HG03457 (cell line): ENCODE results near the gene GMEB2.
"Not testable (repeated sequence)": the region's sequence is repeated elsewhere in the genome, so short reads cannot be mapped to it uniquely, and the experiment has no call there.

Experiments
- ATAC-seq: cut with Tn5 transposase; IDR thresholded peaks from one replicate; pipeline ENCODE4 v1.9.1; 2021; ENCODE audit warnings: moderate number of reproducible peaks; ENCODE audit not compliant: unreplicated experiment

The GMEB2 gene

DNA sequence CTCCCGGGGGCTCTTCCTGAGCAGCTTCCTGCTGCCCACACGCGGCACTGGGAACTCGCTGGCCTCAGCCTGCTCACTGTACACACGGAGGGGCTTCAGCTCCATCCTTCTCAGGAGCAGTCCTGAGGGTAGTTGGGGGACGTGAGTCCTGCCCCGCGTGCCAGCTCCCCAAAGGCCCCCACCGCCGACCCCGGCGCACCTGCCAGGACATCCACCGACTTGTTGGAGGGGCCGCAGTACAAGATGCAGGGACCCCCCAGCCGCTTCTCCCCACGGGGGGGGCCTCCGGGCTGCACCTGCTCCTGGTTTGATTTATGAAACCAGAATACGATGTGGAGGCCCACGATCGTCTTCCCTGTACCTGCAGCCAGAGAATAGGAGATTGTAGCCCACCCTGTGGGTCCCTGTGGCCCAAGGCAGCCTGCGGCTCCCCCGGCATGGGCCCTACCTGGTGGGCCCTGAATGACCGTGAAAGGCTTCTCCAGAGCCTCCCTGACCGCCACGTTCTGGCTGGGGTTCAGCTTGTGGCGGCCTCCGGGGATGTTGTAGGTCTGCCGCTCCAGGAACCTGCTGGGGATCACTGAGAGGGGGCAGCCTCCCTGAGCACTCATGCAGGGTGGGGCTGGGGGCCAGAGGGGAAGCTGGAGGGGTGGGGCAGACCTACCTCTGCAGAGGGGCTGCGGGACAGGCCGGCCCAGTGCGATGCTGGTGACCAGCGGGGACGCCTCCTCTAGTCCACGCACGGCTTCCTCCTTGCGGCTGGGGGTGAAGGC lies 65.1 kb downstream of the GMEB2 start:
- no peak for ATAC-seq

DNA sequence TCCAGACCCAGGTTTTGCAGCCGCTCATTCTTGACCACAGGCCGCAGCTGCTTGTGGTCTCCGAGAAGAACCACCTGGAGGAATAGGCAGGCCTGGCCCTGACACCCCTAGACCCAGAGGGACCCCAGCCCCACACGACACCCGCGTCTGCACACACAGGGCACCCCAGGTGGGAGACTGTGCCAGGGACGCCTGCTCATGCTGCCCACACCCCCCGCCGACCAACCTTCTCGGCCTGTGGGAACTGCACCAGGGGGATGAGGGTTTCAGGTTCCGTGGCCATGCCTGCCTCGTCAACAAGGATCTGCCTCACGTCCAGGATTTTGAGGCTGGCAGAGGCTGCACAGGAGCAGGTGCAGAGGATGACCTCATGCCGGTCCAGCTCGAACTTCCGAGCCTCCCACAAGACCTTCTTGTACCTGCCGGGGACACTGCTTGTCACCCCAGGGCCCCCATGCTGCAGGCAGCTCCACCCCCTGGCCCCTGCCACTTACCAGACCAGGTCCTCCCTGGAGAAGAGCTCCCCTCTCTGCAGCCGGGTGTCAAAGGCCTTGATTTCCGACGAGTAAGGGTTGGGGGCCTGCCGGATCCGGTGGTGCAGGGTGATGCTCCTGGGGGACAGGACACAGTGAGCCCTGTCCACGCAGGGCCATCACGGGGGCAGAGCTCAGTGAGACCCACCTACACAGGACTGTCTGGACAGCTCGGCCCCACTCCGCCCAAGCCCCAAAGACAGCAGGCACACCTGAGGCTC lies 65.9 kb downstream of the GMEB2 start:
- ATAC-seq, result no peak

DNA sequence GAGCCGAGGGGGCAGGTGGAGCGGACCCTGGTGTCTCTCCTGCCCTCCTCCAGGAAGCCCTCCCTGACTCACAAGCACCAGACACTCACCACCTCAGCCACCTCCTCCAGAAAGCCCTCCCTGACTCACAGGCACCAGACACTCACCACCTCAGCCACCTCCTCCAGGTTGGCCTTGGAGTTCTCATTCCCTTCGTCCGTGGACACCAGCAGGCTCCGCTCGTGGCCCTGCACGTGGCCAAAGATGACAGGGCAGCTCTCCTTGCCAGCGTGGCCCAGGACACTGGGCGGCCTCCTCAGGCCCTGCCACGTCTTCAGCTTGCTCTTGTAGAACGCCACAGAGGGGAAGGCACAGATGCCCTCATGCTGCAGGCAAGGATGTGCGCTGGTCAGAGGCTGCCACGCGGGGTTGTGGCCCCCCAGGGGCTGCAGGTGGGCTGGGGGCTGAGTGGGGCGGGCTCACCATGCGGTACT lies 66.5 kb downstream of the GMEB2 start:
- no peak for ATAC-seq

DNA sequence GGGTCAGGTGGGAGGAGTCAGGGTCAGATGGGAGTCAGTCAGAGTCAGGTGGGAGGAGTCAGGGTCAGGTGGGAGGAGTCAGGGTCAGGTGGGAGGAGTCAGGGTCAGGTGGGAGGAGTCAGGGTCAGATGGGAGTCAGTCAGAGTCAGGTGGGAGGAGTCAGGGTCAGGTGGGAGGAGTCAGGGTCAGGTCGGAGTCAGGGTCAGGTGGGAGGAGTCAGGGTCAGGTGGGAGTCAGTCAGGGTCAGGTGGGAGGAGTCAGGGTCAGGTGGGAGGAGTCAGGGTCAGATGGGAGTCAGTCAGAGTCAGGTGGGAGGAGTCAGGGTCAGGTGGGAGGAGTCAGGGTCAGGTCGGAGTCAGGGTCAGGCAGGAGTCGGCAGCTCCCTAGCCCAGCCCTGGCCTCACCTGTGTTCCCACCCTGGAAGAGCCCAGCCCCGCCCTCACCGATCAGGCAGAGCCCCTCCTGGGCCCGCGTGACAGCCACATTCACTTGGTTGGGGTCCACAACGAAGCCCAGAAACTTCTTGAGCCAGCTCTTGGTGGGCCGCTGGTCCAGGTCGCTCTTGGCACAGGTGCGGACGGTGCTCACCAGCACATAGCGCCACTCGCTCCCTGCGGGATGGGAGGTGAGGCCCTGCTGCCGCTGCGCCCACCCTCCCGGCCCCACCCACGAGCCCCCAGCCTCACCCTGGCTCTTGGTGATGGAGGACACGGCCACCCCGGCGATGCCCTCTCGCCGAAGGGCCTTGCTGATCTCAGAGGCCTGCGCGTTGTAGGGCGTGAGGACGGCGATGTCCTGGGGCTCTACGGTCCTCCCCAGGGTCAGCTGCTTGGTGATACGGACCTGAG lies 67.2 kb downstream of the GMEB2 start:
- not testable (repeated sequence) for ATAC-seq

DNA sequence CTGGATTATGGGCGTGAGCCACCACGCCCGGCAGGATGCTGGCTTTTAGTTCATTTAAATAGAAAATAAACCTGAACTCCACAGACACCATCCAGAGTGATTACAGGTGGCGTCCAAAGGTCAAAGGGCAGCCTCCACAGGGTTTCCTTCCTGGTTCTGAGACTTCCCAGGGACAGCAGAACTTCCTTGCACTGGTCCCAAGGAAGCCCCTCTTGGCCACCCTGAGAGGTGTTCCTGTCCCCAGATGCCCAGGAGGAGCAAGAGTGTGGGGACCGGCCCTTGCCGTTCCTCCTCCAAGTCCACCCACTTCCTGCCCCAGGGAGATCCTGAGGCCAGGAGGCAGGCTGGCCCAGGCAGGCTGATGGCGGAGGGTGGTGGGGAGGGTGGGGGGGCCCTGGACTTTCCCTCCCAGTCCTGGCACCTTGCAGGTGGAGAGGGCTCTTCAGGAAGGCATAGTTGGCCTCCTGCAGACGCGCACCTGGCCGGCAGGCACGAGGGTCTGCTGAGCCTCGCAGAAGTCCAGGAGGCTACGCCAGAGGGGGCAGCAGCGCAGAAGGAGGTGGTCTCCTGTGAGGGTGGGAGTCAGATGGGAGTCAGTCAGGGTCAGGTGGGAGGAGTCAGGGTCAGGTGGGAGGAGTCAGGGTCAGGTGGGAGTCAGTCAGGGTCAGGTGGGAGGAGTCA lies 68.0 kb downstream of the GMEB2 start:
- no peak for ATAC-seq

DNA sequence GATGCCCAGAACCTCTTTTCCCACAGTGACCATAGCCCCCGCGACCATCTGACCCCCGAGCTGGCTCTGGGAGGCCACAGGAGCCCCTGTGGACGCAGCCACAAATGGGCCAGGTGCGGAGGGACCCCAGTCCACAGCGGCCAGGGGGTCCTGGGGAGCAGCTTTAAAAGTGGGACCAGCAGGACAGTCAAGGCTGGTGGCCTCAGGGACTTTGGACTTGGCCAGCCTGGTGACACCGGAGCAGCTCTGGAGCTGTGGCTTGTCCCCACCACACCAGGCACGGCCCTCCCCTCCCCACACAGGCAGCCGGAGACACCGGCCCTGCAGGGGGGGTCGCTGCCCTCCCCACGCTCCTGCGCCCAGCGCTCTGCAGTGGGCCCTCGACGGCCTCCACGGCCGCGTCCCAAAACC lies 69.4 kb downstream of the GMEB2 start:
- ATAC-seq, result no peak

DNA sequence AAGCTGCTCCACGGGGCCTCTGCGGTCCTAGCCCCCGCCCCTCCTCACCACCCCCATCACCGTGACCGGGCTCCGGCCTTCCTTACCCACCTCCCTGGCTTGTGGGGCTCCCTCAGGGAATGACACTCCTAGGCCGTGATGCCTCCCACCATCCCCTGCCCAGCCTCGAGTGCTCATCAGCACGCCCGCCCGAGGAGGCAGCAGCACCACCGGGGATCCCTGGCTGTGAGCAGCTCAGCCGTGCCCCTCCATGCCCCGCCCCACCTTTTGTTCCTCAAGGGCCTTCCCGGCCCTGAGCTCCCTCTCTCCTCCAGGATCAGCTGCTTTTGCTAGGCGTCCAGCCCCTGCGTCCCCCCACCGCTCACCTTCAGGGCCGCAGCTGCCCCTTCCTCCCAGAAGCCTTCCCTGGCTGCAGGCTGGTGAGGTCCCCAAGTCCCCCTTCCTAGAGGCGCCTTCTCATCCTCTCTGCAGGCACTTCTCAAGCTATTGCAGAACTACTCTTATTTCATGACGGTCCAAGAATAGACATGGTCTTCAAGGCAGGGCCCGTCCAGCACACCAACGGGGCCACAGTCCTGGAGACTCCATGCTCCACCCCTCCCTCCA lies 69.9 kb downstream of the GMEB2 start:
- no peak for ATAC-seq

DNA sequence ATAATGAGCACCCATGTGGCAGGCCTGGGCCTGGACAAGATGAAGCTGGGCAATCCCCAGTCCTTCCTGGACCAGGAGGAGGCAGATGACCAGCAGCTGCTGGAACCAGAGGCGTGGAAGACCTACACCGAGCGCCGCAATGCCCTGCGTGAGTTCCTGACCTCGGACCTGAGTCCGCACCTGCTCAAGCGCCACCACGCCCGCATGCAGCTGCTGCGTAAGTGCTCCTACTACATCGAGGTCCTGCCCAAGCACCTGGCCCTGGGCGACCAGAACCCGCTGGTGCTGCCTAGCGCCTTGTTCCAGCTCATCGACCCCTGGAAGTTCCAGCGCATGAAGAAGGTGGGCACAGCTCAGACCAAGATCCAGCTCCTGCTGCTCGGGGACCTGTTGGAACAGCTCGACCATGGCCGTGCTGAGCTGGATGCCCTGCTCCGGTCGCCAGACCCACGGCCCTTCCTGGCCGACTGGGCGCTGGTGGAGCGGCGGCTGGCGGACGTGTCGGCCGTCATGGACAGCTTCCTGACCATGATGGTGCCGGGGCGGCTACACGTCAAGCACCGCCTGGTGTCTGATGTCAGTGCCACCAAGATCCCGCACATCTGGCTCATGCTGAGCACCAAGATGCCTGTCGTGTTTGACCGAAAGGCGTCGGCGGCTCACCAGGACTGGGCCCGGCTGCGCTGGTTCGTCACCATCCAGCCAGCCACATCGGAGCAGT lies 71.1 kb downstream of the GMEB2 start:
- ATAC-seq, result no peak

DNA sequence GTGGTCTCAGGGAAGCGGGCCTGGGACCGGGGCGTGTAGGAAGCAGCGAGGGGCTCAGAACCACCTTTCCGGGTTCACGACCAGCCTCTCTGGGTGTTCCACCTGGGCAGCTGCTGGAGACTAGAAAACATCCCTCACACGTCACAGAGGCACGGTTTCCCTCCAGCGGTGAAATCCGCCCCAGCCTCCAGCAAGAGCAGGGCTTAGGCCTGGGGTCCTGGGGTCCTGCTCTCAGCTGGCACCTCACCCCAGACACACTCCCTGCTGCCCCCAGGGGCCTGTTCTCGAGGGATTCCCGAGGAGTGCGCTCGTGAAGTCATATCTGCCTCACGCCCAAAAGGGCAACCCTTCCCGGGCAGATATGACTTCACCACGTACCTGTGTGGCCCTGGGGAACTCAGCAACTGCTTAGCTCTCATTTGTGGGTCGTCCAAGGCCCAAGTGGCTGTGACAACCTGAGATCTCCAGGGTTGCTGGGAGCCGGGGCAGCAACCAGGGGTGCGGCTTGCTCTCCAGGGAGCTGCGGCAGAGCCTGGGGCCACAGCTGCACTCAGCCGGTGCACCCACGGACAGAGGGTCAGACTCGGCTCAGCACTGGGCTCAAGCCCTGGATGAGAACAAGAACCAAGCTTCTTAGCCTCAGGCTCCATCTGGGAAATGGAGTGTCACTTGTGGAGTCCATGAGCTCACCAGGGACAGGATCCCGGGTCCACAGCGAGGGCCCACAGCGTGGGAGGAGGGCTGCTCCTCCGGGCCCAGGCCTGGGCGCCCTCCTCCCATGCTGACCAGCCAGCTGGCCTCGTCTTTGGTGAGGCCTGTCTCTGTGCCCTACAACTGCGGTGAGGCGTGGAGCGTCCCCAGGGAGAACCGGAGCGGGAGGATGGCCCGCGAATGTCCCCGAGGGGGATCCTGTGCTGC lies 72.3 kb downstream of the GMEB2 start:
- ATAC-seq, result no peak

DNA sequence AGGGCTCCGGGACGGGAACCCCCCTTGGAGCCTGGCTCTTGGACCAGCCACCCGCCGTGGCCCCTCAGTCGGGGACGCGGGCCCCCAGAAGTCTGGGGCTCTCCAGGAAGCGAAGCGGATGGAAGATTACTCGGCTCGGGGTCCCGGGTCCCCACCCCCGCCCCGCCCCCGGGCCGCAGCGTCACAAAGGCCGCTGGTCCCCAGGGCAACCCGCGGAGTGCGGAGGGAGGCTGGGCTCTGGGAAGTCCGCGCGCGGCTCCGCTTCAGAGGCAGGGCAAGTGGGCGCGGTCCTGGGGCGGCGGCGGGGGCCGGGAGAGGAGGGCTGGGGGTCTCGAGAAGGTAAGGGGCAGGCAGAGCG lies 73.0 kb downstream of the GMEB2 start, which contains the start of gene FNDC11:
TSS of gene FNDC11 (plus strand) at position 227 of the 358 bp plus-strand sequence. CDS start 1,505 bp downstream, outside the sequence.
- no peak for ATAC-seq

DNA sequence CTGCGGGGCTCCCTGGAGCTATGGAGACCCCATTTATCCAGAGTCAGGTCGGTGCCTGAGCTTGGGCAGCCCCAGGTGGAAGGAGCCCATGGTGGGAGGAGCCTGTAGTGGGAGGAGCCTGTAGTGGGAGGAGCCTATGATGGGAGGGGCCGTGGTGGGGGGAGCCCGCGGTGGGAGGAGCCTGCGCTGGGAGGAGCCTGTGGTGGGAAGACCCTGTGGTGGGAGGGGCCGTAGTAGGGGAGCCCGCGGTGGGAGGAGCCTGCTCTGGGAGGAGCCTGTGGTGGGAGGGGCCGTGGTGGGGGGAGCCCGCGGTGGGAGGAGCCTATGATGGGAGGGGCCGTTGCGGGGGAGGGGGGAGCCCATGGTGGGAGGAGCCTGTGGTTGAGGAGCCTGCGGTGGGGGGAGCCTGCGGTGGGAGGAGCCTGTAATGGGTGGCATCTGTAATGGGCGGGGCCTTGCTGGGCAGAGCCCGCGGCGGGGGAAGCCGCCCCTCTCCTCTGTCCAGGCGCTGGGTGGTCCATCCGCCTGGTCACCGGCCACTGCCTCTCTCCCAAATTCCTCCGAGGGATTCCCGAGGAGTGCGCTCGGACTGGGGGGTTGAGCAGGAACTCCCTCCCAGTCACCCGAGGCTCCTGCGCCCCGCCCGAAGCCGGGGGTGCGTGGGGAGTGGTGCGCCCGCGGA lies 73.5 kb downstream of the GMEB2 start:
- no peak for ATAC-seq

DNA sequence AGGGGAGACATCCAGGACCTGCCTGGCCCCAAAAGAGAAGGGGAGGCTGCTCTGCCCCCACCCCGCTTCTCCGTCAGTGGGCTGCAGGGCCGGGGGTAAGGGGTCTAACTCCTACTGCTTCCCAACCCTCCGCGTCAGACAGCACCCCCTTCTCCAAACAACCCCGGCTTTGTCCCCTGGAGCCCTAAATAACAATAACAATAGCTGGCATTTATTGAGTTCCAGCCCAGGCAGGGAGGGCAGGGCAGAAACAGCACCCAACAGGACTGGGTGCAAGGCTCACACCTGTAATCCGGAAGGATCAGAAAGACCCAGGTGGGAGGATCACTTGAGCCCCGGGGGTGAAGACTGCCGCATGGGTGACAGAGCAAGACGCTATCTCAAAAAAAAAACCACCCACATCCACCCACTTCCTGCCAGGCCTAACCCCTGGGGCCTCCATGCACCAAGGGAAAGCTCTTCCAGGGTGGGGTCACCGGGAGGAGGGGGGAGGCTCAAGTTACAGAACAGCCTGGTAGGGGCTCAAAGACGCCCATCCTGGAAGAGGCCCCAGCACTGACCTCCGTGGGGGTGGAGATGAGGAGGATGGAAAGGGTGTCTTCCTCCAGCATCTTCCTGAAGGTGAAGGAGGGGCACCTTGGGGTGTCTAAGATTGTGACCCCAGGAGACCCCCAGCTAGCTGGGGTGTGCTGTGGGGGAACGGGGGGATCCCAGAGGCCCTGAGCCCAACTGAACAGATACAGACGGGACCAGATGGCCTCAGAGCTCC lies 74.2 kb downstream of the GMEB2 start:
- ATAC-seq, result no peak

DNA sequence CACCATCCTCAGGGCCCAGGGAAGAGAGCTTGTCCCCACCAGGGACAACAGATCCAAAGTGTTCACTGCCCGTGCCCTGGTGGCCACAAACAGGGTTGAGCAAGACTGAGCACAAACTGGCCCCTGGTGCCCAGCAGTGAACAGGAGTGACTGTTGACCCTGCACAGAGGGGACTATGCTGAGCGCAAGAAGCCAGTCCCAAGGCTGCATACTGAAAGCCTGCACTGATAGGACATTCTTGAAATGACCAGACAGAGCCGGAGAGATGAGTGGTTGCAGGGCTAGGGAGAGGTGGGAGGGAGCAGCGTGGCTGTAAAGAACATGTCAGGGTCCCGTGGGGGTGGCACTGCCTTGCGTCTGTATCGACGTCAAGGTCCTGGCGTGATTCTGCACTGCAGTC lies 75.8 kb downstream of the GMEB2 start:
- no peak for ATAC-seq

DNA sequence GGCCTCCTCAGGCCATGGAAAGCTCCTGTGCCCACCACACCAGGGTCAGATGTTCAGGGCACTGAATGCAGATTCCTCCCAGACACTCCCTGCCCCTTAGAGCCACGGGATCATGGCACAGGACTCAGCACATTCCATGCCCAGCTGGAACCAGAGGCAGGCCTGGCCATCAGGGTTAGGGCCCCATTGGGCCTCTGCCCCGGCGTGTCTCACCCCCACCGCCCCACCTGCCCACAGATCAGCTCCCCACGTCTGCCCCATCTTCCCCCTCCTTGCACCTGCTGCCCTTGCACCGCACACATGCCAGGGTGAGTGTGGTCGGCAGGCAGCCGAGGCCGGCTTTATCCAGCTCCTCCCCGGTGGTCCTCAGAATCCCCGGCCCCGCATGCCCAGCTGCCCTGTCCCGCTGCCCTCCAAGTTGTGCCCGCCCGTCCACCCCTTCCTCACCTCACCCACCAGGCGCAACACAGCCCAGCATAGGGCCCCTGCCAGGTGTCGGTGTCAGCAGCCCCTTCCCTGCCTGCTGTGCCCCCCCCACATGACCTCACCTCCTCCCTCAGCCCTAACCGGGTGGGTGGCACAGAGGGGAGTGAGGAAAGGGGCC lies 77.1 kb downstream of the GMEB2 start:
- no peak for ATAC-seq

DNA sequence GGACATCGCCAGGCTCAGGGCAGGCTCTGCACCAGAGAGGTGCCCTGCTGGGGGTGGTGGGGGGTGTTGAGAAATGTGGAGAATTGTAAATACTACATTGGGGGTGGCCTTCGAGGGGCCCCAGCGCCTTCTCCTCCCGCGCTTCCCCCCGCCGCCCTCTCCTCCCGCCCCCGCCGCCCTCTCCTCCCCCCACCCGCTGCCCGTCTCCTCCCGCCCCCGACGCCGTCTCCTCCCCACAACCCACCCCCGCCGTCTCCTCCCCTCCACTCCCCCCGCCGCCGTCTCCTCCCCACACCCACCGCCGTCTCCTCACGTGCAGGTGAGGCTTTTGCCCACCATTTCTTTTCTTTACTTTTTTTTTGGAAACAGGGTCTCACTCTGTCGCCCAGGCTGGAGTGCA lies 77.9 kb downstream of the GMEB2 start:
- no peak for ATAC-seq

DNA sequence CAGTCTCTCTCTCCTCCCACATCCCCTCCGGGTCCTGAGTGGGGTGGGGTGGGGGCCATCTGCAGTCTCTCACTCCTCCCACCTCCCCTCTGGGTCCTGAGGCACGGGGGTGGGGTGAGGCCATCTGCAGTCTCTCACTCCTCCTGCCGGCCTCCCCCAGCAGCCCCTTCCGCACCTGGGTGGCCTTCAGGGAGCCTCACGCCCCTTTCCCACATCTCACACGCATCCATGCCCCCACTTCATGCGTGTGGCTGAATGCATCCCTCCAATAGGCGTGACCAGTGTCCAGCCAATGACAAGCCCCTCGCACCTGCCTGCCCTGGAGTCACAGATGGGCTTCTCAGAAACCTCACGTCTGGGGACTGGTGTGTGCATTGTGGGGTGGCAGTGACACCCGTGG lies 78.4 kb downstream of the GMEB2 start:
- no peak for ATAC-seq
